NB4 (cell line): ENCODE results near the gene SLC51A.

Experiments
- DNase-seq: peaks from one replicate; pipeline ENCODE4 v3.0.0; 2010; ENCODE audit warnings: low read depth
- H3K4me3 ChIP-seq: one replicate; pipeline ENCODE4 v1.5.1; 2011; ENCODE audit warnings: mild to moderate bottlenecking, low read depth, low read length, moderate library complexity
- CTCF ChIP-seq: IDR thresholded peaks from one replicate; pipeline ENCODE4 v1.5.1; 2012; ENCODE audit warnings: low read depth, low read length
- MYC ChIP-seq: IDR thresholded peaks from 2 replicates; pipeline ENCODE4 v1.6.1; 2011; ENCODE audit warnings: low read depth, low read length
- POLR2A ChIP-seq: IDR thresholded peaks from 2 replicates; pipeline ENCODE4 v1.6.1; 2011; ENCODE audit warnings: mild to moderate bottlenecking; ENCODE audit not compliant: insufficient read length; ENCODE audit errors: extremely low read depth
- TF ChIP-seq, protein P1 (sequence below): IDR thresholded peaks from 2 replicates; pipeline ENCODE4 v1.6.1; 2011; ENCODE audit warnings: low read depth, low read length

SLC51A gene

DNA sequence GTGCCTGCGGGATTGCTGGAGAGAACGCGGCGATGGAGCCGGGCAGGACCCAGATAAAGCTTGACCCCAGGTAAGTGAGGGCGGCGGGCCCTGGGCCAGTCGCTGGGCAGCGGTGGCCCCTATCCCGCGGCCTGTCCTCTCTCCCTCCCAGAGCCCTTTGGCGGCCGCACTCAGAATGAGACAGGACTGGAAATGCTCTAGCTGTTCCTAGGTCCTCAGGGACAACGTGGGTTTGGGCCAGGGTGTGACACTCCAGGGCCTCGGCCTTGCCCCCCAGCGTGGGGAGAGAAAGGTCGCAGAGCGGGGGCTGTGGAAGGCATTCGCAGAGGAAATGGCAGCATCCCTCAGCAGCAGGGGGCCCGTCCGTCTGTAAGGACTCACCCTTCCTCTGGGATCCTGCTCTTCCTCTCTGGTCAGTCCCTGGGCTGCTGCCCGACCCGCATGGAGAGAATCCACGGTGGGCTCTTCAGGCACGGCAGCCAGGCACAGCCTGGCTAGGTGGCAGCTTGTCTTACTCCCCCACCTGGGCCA, 412 bp downstream of the SLC51A start:
- TF ChIP-seq POLR2A (no peak), CTCF (no peak), MYC (no peak)
- TF ChIP-seq, protein P1, sequence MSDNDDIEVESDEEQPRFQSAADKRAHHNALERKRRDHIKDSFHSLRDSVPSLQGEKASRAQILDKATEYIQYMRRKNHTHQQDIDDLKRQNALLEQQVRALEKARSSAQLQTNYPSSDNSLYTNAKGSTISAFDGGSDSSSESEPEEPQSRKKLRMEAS: no peak
- no peak overlapping the region for H3K4me3 ChIP-seq
- no peak for DNase-seq

GRCh38 chr3:196217307-196218154, 1.2 kb downstream of the SLC51A start:
- no peak overlapping the region for H3K4me3 ChIP-seq
- TF ChIP-seq CTCF (no peak), MYC (no peak), POLR2A (no peak)
- TF ChIP-seq, protein P1: no peak
- no peak for DNase-seq

DNA sequence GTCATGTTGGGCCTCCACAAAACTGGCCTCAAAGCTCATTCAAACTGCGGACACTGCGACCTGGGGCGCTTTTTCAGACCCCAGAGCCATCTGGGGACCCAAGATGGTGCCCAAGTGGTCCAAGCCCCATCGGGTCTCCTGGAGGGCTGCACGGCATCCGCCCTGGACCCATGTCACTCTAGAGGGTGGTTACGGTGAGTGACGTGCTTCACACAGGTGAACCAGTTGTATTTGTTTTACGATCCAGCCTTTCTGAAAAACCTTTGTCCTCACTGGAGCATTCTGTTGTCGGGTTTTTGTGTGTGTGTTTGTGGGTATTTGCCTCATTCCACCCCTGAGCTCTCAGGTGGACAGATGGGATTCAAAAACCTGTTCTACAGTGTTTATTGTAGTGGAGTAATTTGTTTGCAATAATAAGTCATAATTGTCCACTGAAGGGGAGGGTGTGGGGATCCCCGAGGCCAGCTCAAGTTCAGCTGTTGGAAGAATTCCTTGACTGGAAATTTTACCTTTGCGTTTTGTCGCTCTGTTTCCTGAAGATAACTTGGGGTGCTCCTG, 1.9 kb downstream of the SLC51A start:
- no peak for DNase-seq
- TF ChIP-seq, protein P1: no peak
- no peak for TF ChIP-seq MYC
- TF ChIP-seq CTCF: no peak
- no peak for TF ChIP-seq POLR2A
- peak overlapping the region; percentile 12 for H3K4me3 ChIP-seq

GRCh38 chr3:196219194-196219969, 3.0 kb downstream of the SLC51A start:
- peak overlapping the region; percentile 58 for H3K4me3 ChIP-seq

More at GRCh38 chr3:196219194-196219969, 3.0 kb downstream of the SLC51A start:
- TF ChIP-seq, protein P1: peak; percentile 64
- TF ChIP-seq POLR2A (peak; percentile 46), CTCF (no peak), MYC (peak; percentile 52)
- DNase-seq: peak; percentile 98
